CD14-positive monocyte (primary cell): Measurements from ENCODE around the gene UNC5C. TPM values are rescaled to one million over a fixed set of nuclear protein-coding genes. Genes with fewer than 3 reads are reported as not detected.

ENCODE experiments used
- DNase-seq, 3 donors: peaks; one replicate each; pipeline ENCODE4 v3.0.0-alpha.2; 2011 to 2022
- H2AFZ ChIP-seq: 2 replicates; pipeline ENCODE4 v1.6.0; 2012; ENCODE audit warnings: mild to moderate bottlenecking, low read depth, low read length, inconsistent platforms; ENCODE audit not compliant: insufficient read depth, poor library complexity, severe bottlenecking
- H3K27ac ChIP-seq, 2 donors: 1 replicate in 1 of 2; 2 replicates in 1 of 2; pipeline ENCODE4 v1.5.1; 2012 to 2013; ENCODE audit warnings: low read length in 2 of 2, control low read depth in 1 of 2, inconsistent platforms in 1 of 2, low read depth in 1 of 2, mild to moderate bottlenecking in 1 of 2
- H3K27me3 ChIP-seq, 2 donors: one replicate each; pipeline versions ENCODE4 v1.6.0 to v1.6.1; 2011 to 2013; ENCODE audit warnings: low read length in 2 of 2; ENCODE audit not compliant: control insufficient read depth in 2 of 2, insufficient read depth in 2 of 2
- H3K36me3 ChIP-seq, 2 donors: replicated peaks in 1 of 2; 1 replicate in 1 of 2; 2 replicates in 1 of 2; pipeline versions ENCODE4 v1.5.1 to v1.6.1; 2012 to 2013; ENCODE audit warnings: low read length in 2 of 2, control low read depth in 1 of 2, inconsistent platforms in 1 of 2, mild to moderate bottlenecking in 1 of 2; ENCODE audit not compliant: insufficient read depth in 2 of 2, control insufficient read depth in 1 of 2
- H3K4me1 ChIP-seq, 2 donors: 1 replicate in 1 of 2; 2 replicates in 1 of 2; pipeline versions ENCODE4 v1.5.1 to v1.6.1; 2012 to 2013; ENCODE audit warnings: low read length in 2 of 2, control low read depth in 1 of 2, inconsistent platforms in 1 of 2, mild to moderate bottlenecking in 1 of 2, moderate library complexity in 1 of 2; ENCODE audit not compliant: insufficient read depth in 2 of 2, control insufficient read depth in 1 of 2
- H3K4me2 ChIP-seq: replicated peaks from 2 replicates; pipeline ENCODE3; 2012; ENCODE audit warnings: low read length, moderate library complexity, mild to moderate bottlenecking; ENCODE audit not compliant: poor library complexity, severe bottlenecking; ENCODE audit errors: extremely low read depth
- H3K4me3 ChIP-seq, 3 experiments: fragments of 200-600 bp in 1 of 3; sonication (generic) in 1 of 3; replicated peaks in 1 of 3; 1 replicate in 2 of 3; 2 replicates in 1 of 3; pipeline ENCODE4 v1.5.1; 2011 to 2013; ENCODE audit warnings: low read length in 3 of 3, mild to moderate bottlenecking in 3 of 3, control low read depth in 2 of 3, low read depth in 2 of 3, inconsistent platforms in 1 of 3, moderate library complexity in 1 of 3
- H3K79me2 ChIP-seq: 2 replicates; pipeline ENCODE4 v1.6.0; 2012; ENCODE audit warnings: mild to moderate bottlenecking, control low read depth, inconsistent platforms, low read length, moderate library complexity; ENCODE audit not compliant: insufficient read depth
- H3K9ac ChIP-seq: 2 replicates; pipeline ENCODE4 v1.6.0; 2017; ENCODE audit warnings: low read length, mild to moderate bottlenecking; ENCODE audit not compliant: insufficient read depth, poor library complexity, severe bottlenecking
- H3K9me3 ChIP-seq, 2 donors: replicated peaks in 1 of 2; 1 replicate in 1 of 2; 2 replicates in 1 of 2; pipeline versions ENCODE4 v1.5.1 to v1.6.1; 2012 to 2013; ENCODE audit warnings: low read length in 2 of 2, control low read depth in 1 of 2; ENCODE audit not compliant: control insufficient read depth in 1 of 2, insufficient read depth in 1 of 2
- H4K20me1 ChIP-seq: 2 replicates; pipeline ENCODE4 v1.6.0; 2012; ENCODE audit warnings: mild to moderate bottlenecking, low read length, control low read depth, moderate library complexity; ENCODE audit not compliant: insufficient read depth
- H3K27ac Mint-ChIP-seq, 7 donors: one replicate each; pipeline ENCODE4 v1.8.0; 2020; ENCODE audit warnings: mild to moderate bottlenecking in 7 of 7, mixed read lengths in 7 of 7, moderate library complexity in 6 of 7, inconsistent platforms in 2 of 7
- H3K27me3 Mint-ChIP-seq, 3 donors: one replicate each; pipeline ENCODE4 v1.8.0; 2021 to 2022; ENCODE audit warnings: low read depth in 3 of 3, mild to moderate bottlenecking in 3 of 3, mixed read lengths in 3 of 3, moderate library complexity in 3 of 3, inconsistent platforms in 1 of 3
- H3K36me3 Mint-ChIP-seq, 2 donors: one replicate each; pipeline ENCODE4 v1.8.0; 2020; ENCODE audit warnings: mixed read lengths in 2 of 2, inconsistent platforms in 1 of 2, mild to moderate bottlenecking in 1 of 2
- H3K4me1 Mint-ChIP-seq: one replicate; pipeline ENCODE4 v1.8.0; 2020; ENCODE audit warnings: mild to moderate bottlenecking, mixed read lengths
- H3K4me3 Mint-ChIP-seq, 2 donors: one replicate each; pipeline ENCODE4 v1.8.0; 2020; ENCODE audit warnings: mild to moderate bottlenecking in 2 of 2, mixed read lengths in 2 of 2, moderate library complexity in 1 of 2
- H3K9me3 Mint-ChIP-seq, 7 donors: one replicate each; pipeline ENCODE4 v1.8.0; 2020 to 2022; ENCODE audit warnings: mixed read lengths in 7 of 7, mild to moderate bottlenecking in 6 of 7, moderate library complexity in 6 of 7, inconsistent platforms in 2 of 7
- CTCF ChIP-seq: fragments of 200-600 bp; IDR thresholded peaks from one replicate; pipeline ENCODE4 v1.8.0; 2022; ENCODE audit warnings: antibody characterized with exemption, mild to moderate bottlenecking
- WGBS: methylation state at CpG from one replicate; pipeline ENCODE4 v1.1.5; 2013; ENCODE audit warnings: missing lambda C conversion rate; ENCODE audit not compliant: insufficient coverage; 5-methylcytosine and 5-hydroxymethylcytosine counted together
- intact Hi-C, 2 donors: fragments of 100-400 bp; cut with micrococcal nuclease; formaldehyde crosslinking; loops; one replicate each; pipeline versions ENCODE4 v1.15.0 to v1.15.1; 2023
- polyA plus RNA-seq, 3 donors: library from polyadenylated mRNA; depleted of rRNA in 1 of 3; unstranded in 2 of 3; stranded (reverse) in 1 of 3; fragments of 300-500 nt in 2 of 3; fragments of >200 nt in 1 of 3; fragmentation: Illumina TruSeq in 2 of 3; gene quantifications; 1 replicate in 2 of 3; 2 replicates in 1 of 3; pipeline ENCODE4 v1.2.3, GENCODE V29; 2012 to 2021

The UNC5C gene
- polyA plus RNA-seq, 3 donors: 0.03 TPM; not detected in 2

GRCh38 chr4:95318044-95318443 is 230.7 kb downstream of the UNC5C start:
- Histone ChIP-seq H3K9me3 (no peaks in the 10 kb centered on the region), H3K27ac (no peak overlapping the region), H3K27me3 (no peaks in the 10 kb centered on the region), H3K4me3 (no peak overlapping the region), H2AFZ (no peak overlapping the region), H3K4me1 (no peaks in the 10 kb centered on the region), H3K4me2 (no peak overlapping the region), H3K36me3 (no peaks in the 10 kb centered on the region), H4K20me1 (no peaks in the 10 kb centered on the region), H3K79me2 (no peaks in the 10 kb centered on the region), H3K9ac (no peak overlapping the region)
- Mint-ChIP-seq H3K36me3 (no peaks in the 10 kb centered on the region), H3K27ac (no peak overlapping the region), H3K9me3 (peaks cover 0 to 6% (median 2%) of the 10 kb centered on the region in 7 donors), H3K4me1 (no peaks in the 10 kb centered on the region), H3K4me3 (no peak overlapping the region), H3K27me3 (no peaks in the 10 kb centered on the region)
- 88% methylated on average over 3 of the region's 3 CpGs for WGBS
- no peak for DNase-seq
- TF ChIP-seq CTCF: no peak
- intact Hi-C loops: no loop called here

- H3K4me1 Mint-ChIP-seq: no peaks in the 10 kb centered on the region
These were observed 231.5 kb downstream of the UNC5C start for GRCh38 chr4:95317085-95317793.

More at GRCh38 chr4:95317085-95317793, 231.5 kb downstream of the UNC5C start:
- H3K9ac ChIP-seq: no peak overlapping the region
- DNase-seq: no peak
- Mint-ChIP-seq H3K36me3 (no peaks in the 10 kb centered on the region), H3K9me3 (peaks cover 0 to 6% (median 2%) of the 10 kb centered on the region in 7 donors), H3K27me3 (no peaks in the 10 kb centered on the region), H3K4me3 (no peak overlapping the region), H3K27ac (no peak overlapping the region)
- TF ChIP-seq CTCF: no peak
- no peaks in the 10 kb centered on the region for H3K79me2 ChIP-seq
- H2AFZ ChIP-seq: no peak overlapping the region
- H3K9me3 ChIP-seq: no peaks in the 10 kb centered on the region
- H3K4me2 ChIP-seq: no peak overlapping the region
- 88% methylated on average over 7 of the region's 10 CpGs for WGBS
- H3K4me3 ChIP-seq: no peak overlapping the region
- no peaks in the 10 kb centered on the region for H3K36me3 ChIP-seq
- H3K27me3 ChIP-seq: no peaks in the 10 kb centered on the region
- intact Hi-C loops: no loop called here
- H4K20me1 ChIP-seq: no peaks in the 10 kb centered on the region
- H3K4me1 ChIP-seq: no peaks in the 10 kb centered on the region
- H3K27ac ChIP-seq: no peak overlapping the region
